HL-60/S4 treated with phorbol 12-myristate 13-acetate at 8.2 ng/mL for 4 days and 3 days (cell line): ENCODE measurements around the gene OPCML.

Experiments
- in situ Hi-C: fragments of 300-500 bp; cut with MboI; formaldehyde crosslinking; loops from 2 replicates; pipeline ENCODE4 v1.15.0; 2022; ENCODE audit warnings: low sequenced_read_pairs

The OPCML gene

GRCh38 chr11:133086518-133086917 is 445.8 kb downstream of the OPCML start:
- in situ Hi-C loops: no loop called here

DNA sequence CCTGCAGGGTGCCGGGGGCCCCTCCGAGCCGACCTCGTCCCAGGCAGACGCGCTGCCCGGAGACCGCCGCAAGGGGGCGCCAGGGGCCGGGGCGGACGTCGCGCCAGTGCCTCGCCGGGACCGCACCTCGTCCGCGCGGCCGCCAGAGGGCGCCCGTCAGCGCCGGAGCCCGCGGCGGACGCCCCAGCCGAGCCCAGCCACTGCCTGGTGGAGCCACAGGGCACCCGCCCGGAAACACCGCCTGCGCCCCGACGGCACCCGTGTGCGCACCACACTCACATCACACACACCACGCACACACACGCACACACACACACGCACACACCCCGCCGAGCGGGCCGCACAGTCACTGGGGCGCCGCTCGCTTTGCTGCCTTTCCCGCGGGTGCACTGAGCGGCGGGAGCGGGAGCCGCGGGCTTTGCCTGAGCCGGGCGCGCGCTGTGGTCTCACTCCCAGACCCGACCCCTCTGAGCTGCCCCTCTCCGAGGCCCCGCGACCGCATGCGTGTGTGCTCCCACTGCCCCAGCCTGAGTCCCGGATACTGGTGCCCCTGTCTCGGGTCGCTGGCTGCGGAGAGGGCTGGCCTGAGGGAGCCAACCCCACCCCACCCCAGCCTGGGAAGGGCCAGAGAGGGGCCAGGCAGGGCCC is 449.3 kb downstream of the OPCML start:
- in situ Hi-C loops: no loop called here

DNA sequence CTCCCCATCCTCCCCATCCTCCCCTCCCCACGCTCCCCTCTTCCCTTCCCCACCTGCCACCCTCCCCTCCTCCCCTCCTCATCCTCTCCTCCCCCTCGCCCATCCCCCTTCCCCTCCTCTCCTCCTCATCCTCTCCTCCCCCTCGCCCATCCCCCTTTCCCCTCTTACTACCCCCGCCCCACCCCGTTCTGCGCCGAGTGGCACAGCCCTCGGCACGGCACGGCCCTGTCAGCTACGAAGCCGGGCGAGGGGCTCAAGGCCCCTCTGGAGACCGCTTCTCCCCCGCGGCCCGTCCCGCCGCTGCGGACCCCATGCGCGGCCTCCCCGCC is 449.9 kb downstream of the OPCML start:
- in situ Hi-C loops: no loop called here

DNA sequence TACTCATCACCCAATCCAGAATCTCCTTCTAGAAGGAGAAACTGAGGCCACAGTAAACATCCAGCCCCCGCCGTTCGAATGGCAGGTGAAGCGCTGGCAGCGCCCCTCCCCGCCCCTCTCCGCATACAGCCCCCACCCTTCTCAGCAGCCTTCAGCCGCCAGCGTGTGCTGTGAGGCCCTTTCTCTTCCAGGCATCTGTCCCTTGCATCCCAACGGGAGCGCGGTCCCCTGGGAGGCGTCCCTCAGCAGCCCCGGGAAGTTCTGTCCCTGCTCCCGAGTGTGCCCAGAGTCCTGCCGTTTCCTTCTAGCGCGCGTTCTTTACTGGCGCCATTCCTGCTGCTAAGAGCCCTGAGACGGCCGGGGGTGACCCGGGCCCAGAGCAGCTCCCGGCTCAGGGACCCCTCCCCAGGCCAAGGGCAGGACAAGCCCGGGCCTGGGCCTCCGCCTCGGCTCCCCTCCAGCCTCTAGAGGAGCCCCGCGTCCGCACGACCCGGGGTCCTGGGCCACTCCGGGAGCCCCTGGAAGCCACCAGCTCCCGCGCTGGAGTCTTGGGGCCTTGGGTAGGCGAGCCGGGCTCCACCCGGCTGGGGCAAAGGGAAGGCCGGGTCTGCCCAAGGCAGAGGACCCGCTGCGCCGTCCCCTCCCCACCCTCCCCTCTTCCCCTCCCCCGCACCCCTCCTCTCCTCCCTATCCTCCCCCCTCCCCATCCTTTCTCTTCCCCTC is 450.4 kb downstream of the OPCML start:
- in situ Hi-C loops: no loop called here

DNA sequence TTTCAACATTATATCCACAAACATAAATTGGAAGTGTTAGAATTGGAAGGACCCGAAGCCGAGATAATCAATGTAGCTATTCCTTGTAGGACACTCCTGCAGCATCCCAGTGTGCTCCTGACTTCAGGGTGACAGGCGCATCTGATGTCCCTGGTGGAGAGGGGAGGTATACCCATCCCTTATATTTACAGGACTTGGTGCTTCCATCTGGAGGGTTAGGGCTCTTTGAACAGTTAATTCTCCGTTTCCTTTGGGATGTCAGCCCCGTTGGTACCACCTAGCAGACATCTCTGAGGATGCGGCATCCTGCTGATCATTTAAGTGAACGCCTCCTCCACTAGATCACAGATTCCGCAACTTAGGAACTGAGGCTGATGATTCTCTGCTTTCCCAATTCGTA is 451.3 kb downstream of the OPCML start:
- in situ Hi-C loops: no loop called here

DNA sequence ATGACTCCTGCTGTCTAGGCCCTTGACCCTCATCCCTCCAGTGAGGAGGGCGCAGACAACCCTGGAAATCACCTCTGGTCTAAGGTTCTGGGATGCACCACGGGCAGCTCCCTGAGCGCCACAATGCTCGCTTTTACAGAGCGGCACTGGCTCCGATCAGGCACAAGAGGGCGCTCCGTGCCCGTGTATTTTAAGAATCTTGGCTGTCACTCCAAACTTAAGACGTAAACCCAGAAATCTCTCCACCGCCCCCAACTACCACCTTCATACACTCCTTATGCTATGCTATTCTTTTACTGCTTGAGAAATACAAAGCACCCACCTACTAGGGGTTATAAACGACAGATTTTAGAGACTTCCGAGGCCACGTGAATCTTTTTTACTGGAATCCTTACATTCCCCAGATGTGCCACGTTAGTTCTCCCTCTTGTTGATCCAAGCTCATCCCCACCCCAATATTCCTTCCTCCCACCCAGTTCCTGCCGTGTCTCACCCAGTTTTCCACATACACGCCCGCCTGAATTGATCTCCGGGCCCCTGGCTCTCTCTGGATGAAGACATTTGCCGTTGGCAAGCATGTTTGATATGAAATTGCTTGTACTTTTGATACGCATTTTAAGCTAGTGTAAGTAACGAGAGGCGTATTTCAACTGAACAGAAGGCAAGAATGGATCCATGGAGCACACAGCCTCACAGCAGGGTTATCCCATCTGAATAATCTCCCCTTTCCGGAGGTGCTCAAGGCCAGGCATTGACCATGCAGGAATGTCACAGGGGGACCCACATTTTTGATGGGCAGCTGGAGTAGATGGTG is 453.5 kb downstream of the OPCML start:
- in situ Hi-C loops: no loop called here

DNA sequence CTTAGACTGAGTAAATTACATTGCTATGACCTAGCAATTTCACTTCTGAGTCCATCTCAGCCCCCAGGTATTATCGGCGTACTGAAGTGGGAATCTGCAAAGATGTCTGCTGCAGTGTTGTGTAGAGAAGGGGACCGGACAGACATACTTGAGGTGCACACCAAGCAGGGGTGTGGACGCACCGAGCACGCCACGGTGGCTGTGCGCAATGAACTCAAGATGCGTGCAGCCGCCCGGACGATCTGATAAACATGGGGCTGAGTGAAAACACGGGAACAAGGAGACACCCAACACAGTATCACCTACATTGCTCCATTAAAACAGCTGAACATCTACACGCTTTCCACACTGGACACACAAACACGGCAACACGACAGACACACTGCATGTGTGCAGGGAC is 454.3 kb downstream of the OPCML start:
- in situ Hi-C loops: no loop called here

- in situ Hi-C loops: no loop called here
These were observed 456.9 kb downstream of the OPCML start for GRCh38 chr11:133075351-133075750.

DNA sequence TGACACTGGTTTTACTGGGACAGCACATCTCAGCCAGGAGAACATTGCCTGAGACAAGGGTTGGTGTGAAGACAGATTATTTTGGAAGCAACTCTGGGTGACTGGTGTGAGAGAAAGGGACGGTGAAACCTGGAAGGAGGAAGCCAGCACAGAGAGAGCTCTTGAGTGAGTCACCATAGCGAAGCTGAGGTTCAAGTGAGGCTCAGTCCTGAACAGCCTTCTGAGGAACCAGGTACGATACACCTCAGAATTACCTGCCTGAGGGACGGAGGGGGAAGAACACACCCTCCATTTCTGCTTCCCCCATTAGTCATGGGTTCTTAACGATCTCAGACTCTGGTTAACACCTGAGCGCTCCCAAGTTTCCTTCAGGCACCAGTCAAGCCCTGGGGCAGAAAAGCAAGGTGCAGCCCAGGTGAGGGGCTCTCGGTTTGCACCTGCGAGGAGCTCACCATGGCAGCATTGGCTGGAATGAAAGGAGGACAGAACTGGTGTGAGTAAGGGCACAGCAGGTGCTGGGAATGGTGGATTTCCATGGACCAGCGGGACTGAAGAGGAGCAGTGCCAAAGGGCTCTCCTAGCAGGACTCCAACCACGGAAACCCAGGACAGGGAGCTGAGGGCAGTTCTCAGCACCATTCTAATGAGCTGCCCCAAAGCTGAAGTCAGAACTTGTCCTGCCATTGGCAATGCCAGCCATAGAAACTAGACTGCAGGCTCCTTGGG is 459.3 kb downstream of the OPCML start:
- in situ Hi-C loops: no loop called here

DNA sequence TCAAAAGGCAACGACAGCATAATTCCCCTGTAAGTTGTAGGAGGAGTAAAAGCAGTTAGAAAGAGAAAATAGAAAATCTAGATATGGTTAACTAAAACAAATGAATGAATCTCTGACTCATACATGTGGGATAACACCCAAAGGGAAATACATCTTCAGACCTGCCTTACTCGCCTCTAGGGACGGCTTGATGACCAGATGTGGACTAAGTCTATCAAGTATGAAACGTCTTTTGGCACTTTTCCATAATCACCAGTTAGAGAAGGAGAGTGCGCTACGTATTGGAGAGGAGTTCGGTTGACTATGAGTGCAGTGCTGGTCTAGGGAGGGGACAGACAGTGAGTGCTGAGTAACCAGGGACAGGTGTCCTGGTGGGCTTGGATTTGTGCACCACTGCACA is 459.9 kb downstream of the OPCML start:
- in situ Hi-C loops: no loop called here

GRCh38 chr11:133070791-133071190 is 461.5 kb downstream of the OPCML start:
- in situ Hi-C loops: no loop called here

- in situ Hi-C loops: no loop called here
These were observed 462.1 kb downstream of the OPCML start for GRCh38 chr11:133070021-133070713.

- in situ Hi-C loops: no loop called here
These were observed 466.3 kb downstream of the OPCML start for GRCh38 chr11:133065847-133066485.

DNA sequence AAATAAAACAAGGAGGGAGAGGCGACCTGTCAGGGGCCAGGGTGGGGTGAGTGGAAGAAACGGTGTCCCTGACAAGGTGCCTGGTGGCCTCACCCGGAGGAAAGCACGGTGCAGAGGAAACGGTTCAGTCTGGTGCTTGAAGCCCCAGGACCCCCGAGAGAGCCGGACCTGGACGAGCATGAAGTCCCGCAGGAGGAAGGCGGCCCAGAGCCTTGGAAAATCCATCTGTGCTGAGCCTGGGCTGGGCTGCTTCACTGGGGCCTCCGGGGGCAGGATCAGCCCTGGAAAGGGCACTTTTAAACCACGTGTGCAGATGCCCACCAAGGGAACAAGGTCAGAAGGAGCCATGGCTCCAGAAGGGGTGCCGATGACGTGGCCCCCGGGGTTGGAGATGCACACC is 467.3 kb downstream of the OPCML start:
- in situ Hi-C loops: no loop called here

DNA sequence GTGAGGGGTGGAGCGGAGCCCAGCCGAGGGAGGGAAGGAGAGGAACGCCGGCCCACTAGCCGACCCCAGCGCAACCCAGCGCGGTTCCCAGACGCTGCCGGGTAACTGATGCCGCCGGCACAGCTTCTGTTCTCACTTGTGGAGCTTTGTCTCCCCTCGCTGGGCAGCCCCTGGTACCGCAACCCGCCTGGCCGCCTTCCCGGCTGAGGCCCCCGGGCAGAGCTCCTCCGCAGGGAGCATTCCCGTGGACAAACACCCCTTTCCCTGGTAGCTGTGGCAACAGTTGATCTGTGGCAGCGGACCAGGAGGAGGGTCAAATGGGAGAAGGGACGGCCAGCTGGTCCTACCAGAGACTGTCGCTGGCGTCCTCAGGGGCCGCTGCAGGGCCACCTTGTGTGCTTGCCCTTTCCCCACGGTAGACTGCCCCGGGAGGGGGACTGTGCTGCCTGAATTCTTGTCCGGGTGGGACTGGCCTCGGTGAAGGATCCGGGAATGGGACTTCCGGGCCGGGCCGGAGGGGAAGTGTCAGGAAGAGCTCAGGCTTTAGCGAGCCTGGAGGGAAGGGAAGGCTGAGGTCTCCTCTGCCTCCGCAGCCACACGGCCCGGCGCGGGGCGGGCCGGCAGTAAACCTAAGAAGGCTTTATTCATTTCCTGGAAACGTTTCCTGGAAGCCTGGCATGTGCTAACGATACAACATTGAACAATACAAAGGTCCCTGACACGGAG is 468.0 kb downstream of the OPCML start:
- in situ Hi-C loops: no loop called here

GRCh38 chr11:133058501-133058900 is 473.8 kb downstream of the OPCML start:
- in situ Hi-C loops: no loop called here

- in situ Hi-C loops: no loop called here
These were observed 479.1 kb downstream of the OPCML start for GRCh38 chr11:133053124-133053776.

- in situ Hi-C loops: no loop called here
These were observed 479.8 kb downstream of the OPCML start for GRCh38 chr11:133052537-133052936.
